Sigmoid colon (tissue), 4 donors: ENCODE results near the gene POLR1C.

ENCODE experiments used
- EP300 ChIP-seq, 4 donors: sonication (generic); formaldehyde crosslinking; IDR thresholded peaks; one replicate each; pipeline ENCODE4 v1.6.1; 2017; ENCODE audit warnings: antibody characterized with exemption in 4 of 4
- POLR2A ChIP-seq, 2 donors: fragments of 450-650 bp; IDR thresholded peaks; one replicate each; pipeline ENCODE4 v1.6.1; 2016; ENCODE audit warnings: antibody characterized with exemption in 2 of 2, mild to moderate bottlenecking in 2 of 2, moderate library complexity in 2 of 2
- POLR2AphosphoS5 ChIP-seq, 4 donors: sonication (generic); formaldehyde crosslinking; IDR thresholded peaks; one replicate each; pipeline ENCODE4 v1.6.1; 2017; ENCODE audit warnings: antibody characterized with exemption in 4 of 4
- TF ChIP-seq, protein P1 (sequence below), 4 experiments: fragments of 450-650 bp in 3 of 4; fragments of 200-600 bp in 1 of 4; IDR thresholded peaks; one replicate each; pipeline ENCODE4 v1.5.1; 2016 to 2019; ENCODE audit warnings: antibody characterized with exemption in 4 of 4, mild to moderate bottlenecking in 3 of 4, moderate library complexity in 2 of 4

DNA sequence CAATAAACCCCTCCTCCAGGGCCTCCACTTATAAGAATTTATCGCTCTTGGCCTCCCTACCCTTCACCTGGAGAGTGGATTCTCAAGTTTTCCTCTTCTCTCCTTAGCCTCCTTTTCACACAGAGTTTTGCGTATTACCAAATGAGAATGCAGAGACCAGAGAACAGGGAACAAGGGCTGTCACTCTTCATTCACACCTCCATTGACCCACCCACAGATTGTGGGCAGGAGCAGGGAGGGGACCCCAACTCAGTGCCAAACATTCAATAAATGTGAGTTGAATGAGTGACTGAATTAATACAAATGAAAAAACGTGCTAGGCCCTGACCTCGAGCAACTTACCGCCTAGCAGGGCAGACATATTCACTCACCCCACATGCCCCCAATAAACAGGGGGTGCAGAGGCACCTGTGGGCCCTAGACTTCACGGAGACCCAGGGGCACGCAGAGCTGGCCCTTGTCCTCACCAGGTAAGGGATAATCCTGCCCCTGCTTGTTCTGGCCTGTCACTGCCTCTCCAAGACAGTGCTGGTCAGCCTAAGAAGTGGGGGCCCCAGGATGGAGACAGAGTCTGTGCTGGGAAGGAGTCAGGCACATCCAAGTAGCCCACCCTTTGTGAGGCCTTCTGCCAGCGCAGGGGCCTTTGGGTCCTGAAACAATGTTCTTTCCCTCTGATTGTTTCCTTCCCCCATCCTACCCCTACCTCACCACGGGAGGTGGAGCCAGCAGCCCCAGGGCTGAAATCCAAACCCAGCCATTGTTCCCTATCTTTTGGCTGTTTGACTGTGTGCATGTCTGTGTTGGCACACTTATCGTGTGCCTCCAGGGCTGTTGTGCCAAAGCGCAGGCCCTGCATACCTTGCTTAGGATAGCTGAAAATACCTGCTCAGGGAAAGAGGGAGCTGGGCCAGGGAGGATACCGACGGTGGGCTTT is 47.9 kb upstream of the POLR1C start:
- TF ChIP-seq POLR2A (IDR thresholded peaks at IDR 0.05) = no peak
- TF ChIP-seq, protein P1, sequence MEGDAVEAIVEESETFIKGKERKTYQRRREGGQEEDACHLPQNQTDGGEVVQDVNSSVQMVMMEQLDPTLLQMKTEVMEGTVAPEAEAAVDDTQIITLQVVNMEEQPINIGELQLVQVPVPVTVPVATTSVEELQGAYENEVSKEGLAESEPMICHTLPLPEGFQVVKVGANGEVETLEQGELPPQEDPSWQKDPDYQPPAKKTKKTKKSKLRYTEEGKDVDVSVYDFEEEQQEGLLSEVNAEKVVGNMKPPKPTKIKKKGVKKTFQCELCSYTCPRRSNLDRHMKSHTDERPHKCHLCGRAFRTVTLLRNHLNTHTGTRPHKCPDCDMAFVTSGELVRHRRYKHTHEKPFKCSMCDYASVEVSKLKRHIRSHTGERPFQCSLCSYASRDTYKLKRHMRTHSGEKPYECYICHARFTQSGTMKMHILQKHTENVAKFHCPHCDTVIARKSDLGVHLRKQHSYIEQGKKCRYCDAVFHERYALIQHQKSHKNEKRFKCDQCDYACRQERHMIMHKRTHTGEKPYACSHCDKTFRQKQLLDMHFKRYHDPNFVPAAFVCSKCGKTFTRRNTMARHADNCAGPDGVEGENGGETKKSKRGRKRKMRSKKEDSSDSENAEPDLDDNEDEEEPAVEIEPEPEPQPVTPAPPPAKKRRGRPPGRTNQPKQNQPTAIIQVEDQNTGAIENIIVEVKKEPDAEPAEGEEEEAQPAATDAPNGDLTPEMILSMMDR (IDR thresholded peaks at IDR 0.05) = no peak
- TF ChIP-seq POLR2AphosphoS5 (IDR thresholded peaks at IDR 0.05) = no peak
- TF ChIP-seq EP300 (IDR thresholded peaks at IDR 0.05) = no peak
